ENCODE measurements around the gene USP17L24.
"Not testable (repeated sequence)": the region's sequence is repeated elsewhere in the genome, so short reads cannot be mapped to it uniquely, and the experiment has no call there.

The USP17L24 gene

GRCh38 chr4:9324865-9325264 lies at the start of gene USP17L24:
TSS of gene USP17L24 (plus strand) at chr4:9325165. CDS start at chr4:9325165, 0 bp downstream.
- not testable (repeated sequence) for DNase-seq

- not testable (repeated sequence) for DNase-seq
These were observed 774 bp upstream of the USP17L24 start for GRCh38 chr4:9324191-9324590.

- not testable (repeated sequence) for DNase-seq
These were observed 4.6 kb downstream of the USP17L24 start, which contains the start of gene USP17L25 for GRCh38 chr4:9329611-9330010. TSS of gene USP17L25 (plus strand) at chr4:9329911. CDS start at chr4:9329911, 0 bp downstream.

- not testable (repeated sequence) for DNase-seq
These were observed 9.4 kb downstream of the USP17L24 start, which contains the start of gene USP17L26 for GRCh38 chr4:9334358-9334757. TSS of gene USP17L26 (plus strand) at chr4:9334658. CDS start at chr4:9334658, 0 bp downstream.

- DNase-seq, result not testable (repeated sequence)
These were observed 14.1 kb downstream of the USP17L24 start, which contains the start of gene USP17L5 for GRCh38 chr4:9339103-9339502. TSS of gene USP17L5 (plus strand) at chr4:9339403. CDS start at chr4:9339403, 0 bp downstream.

GRCh38 chr4:9343848-9344247 lies 18.9 kb downstream of the USP17L24 start, which contains the start of gene USP17L27:
TSS of gene USP17L27 (plus strand) at chr4:9344148. CDS start at chr4:9344148, 0 bp downstream.
- not testable (repeated sequence) for DNase-seq

- not testable (repeated sequence) for DNase-seq
These were observed 23.6 kb downstream of the USP17L24 start, which contains the start of gene USP17L28 for GRCh38 chr4:9348593-9348992. TSS of gene USP17L28 (plus strand) at chr4:9348893. CDS start at chr4:9348893, 0 bp downstream.

GRCh38 chr4:9350866-9351265 lies 25.9 kb downstream of the USP17L24 start:
- not testable (repeated sequence) for DNase-seq

- DNase-seq, result not testable (repeated sequence)
These were observed 28.4 kb downstream of the USP17L24 start, which contains the start of gene USP17L29 for GRCh38 chr4:9353338-9353737. TSS of gene USP17L29 (plus strand) at chr4:9353638. CDS start at chr4:9353638, 0 bp downstream.

GRCh38 chr4:9362829-9363228 lies 37.9 kb downstream of the USP17L24 start, which contains the start of gene USP17L30:
TSS of gene USP17L30 (plus strand) at chr4:9363129. CDS start at chr4:9363129, 0 bp downstream.
- not testable (repeated sequence) for DNase-seq

Data from SHP77 treated with DMSO at 0.1 percent for 48 hours (cell line).